GM21447 (cell line): Measurements from ENCODE around the gene FLNC.

Experiments
- ATAC-seq: cut with Tn5 transposase; IDR thresholded peaks from one replicate; pipeline ENCODE4 v1.9.1; 2021; ENCODE audit not compliant: unreplicated experiment

FLNC gene

GRCh38 chr7:128801667-128802418, 28.4 kb upstream of the FLNC start:
- no peak for ATAC-seq

GRCh38 chr7:128804484-128804883, 25.7 kb upstream of the FLNC start:
- ATAC-seq, result no peak

GRCh38 chr7:128805225-128805624, 25.0 kb upstream of the FLNC start:
- no peak for ATAC-seq

GRCh38 chr7:128807191-128807590, 23.0 kb upstream of the FLNC start:
- ATAC-seq, result no peak

- no peak for ATAC-seq
These were observed 20.8 kb upstream of the FLNC start for GRCh38 chr7:128809363-128809762.

GRCh38 chr7:128810473-128810872, 19.7 kb upstream of the FLNC start:
- no peak for ATAC-seq

GRCh38 chr7:128810997-128811396, 19.2 kb upstream of the FLNC start:
- ATAC-seq, result no peak

GRCh38 chr7:128811631-128812430, 18.4 kb upstream of the FLNC start:
- no peak for ATAC-seq

GRCh38 chr7:128812514-128813168, 17.6 kb upstream of the FLNC start:
- no peak for ATAC-seq

- no peak for ATAC-seq
These were observed 15.7 kb upstream of the FLNC start for GRCh38 chr7:128814499-128814898.

GRCh38 chr7:128815289-128815942, 14.8 kb upstream of the FLNC start:
- ATAC-seq, result no peak

GRCh38 chr7:128818694-128819093, 11.5 kb upstream of the FLNC start:
- ATAC-seq, result no peak

GRCh38 chr7:128821724-128822123, 8.5 kb upstream of the FLNC start:
- no peak for ATAC-seq

GRCh38 chr7:128826512-128826911, 3.7 kb upstream of the FLNC start:
- ATAC-seq, result no peak

- no peak for ATAC-seq
These were observed 3.3 kb upstream of the FLNC start for GRCh38 chr7:128826916-128827247.

GRCh38 chr7:128827248-128827958, 2.8 kb upstream of the FLNC start:
- ATAC-seq, result no peak

GRCh38 chr7:128827971-128828711, 2.1 kb upstream of the FLNC start:
- ATAC-seq, result no peak

GRCh38 chr7:128829391-128830166, 627 bp upstream of the FLNC start:
- no peak for ATAC-seq
